ENCODE data around the gene BEST4. TPM values are rescaled to one million over a fixed set of nuclear protein-coding genes. Genes with fewer than 3 reads are reported as not detected.
A peak's percentile ranks its signal among the peaks of the same experiment; 100 is the strongest.
"Not testable (repeated sequence)": the region's sequence is repeated elsewhere in the genome, so short reads cannot be mapped to it uniquely, and the experiment has no call there.

BEST4 gene
- total RNA-seq, 2 experiments from 2014 or later, result 1.3 to 1.6 TPM

- no peak for ATAC-seq (ENCODE audit: low read depth)
- H3K4me3 Mint-ChIP-seq, result no peak overlapping the region
Measured at GRCh38 chr1:44805311-44806024, 17.5 kb upstream of the BEST4 start.

DNA sequence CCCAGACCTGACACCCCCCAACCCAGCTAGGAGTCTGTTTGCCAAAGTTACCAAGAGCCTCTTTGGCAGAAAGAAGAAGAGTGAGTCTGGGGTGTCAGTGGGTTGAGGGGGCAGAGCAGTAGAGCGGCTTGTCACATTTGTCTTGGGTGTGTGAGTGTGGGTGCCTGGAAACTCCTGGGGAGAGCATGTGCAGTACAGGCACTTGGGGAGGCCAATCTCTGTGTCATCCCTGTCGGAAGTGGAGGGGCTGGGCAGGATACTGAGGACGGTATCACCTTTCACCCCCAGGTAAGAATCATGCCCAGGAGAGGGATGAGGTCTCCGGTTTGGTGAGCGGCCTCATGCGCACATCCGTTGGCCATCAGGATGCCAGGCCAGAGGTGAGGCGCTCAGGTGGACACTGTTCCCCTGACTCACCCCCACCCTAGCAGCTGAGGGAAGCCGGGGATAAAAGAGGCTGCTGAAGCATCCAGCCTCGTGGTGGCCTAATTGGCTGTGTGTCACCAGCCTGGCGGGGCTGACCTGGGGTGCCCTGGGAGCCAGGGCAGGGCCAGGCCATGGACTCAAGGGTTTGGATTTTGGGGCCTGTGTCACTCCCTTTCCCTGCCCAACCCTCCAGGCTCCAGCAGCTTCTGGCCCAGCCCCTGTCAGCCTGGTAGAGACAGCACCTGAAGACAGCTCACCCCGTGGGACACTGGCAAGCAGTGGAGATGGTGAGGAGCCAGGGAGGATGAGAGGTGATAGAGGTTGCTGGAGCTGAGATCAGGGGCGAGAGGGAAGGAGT, 15.5 kb upstream of the BEST4 start:
- peak; percentile 32 for DNase-seq

More at GRCh38 chr1:44805311-44806024, 17.5 kb upstream of the BEST4 start:
- Mint-ChIP-seq H3K27ac (peak overlapping the region; percentile 75), H3K27me3 (no peaks in the 10 kb centered on the region), H3K4me1 (peaks cover 51% of the 10 kb centered on the region), H3K9me3 (no peaks in the 10 kb centered on the region), H3K36me3 (peaks cover 26% of the 10 kb centered on the region)
- DNase-seq, result peak; percentile 32
- POLR2A ChIA-PET, result interaction anchor here (2.7 to 11.3 kb wide), 4 partner anchors 8 to 83 kb away, joined by 13 to 360 read pairs (median 108); partner anchors contain the start of gene RPS8

DNA sequence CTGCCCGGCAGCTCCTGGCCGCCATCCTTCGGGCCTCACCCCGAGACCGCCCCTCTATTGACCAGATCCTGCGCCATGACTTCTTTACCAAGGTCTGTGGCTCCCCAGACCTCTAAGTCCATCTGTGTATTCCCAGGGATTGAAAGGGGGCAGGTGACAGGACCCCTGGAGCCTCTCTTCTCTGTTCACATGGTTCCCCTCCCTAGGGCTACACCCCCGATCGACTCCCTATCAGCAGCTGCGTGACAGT, 15.0 kb upstream of the BEST4 start:
- Mint-ChIP-seq H3K36me3 (peaks cover 26% of the 10 kb centered on the region), H3K4me1 (peaks cover 40% of the 10 kb centered on the region), H3K9me3 (no peaks in the 10 kb centered on the region), H3K4me3 (peak overlapping the region; percentile 92), H3K27ac (peak overlapping the region; percentile 70), H3K27me3 (no peaks in the 10 kb centered on the region)
- POLR2A ChIA-PET, result interaction anchor here (1.1 to 10.1 kb wide), 4 partner anchors 11 to 81 kb away, joined by 6 to 360 read pairs (median 42); no protein-coding TSS in a partner anchor
- ATAC-seq (ENCODE audit: low read depth) (no peak), DNase-seq (peak; percentile 34)

More for the DNA sequence above, 15.5 kb upstream of the BEST4 start:
- Mint-ChIP-seq H3K4me3 (peak overlapping the region; percentile 92), H3K27me3 (no peaks in the 10 kb centered on the region), H3K9me3 (no peaks in the 10 kb centered on the region), H3K36me3 (peaks cover 26% of the 10 kb centered on the region), H3K4me1 (peaks cover 41% of the 10 kb centered on the region), H3K27ac (peak overlapping the region; percentile 70)
- ATAC-seq (ENCODE audit: low read depth), result no peak
- POLR2A ChIA-PET, result interaction anchor here (2.7 to 10.1 kb wide), 2 partner anchors 10 to 17 kb away, joined by 13 to 360 read pairs; no protein-coding TSS in a partner anchor

- Mint-ChIP-seq H3K36me3 (peaks cover 26% of the 10 kb centered on the region), H3K27ac (peak overlapping the region; percentile 97), H3K9me3 (no peaks in the 10 kb centered on the region), H3K4me3 (peak overlapping the region; percentile 92), H3K4me1 (peaks cover 36% of the 10 kb centered on the region), H3K27me3 (no peaks in the 10 kb centered on the region)
- POLR2A ChIA-PET, result interaction anchor here (1.0 to 10.1 kb wide), 4 partner anchors 11 to 81 kb away, joined by 3 to 360 read pairs (median 38); no protein-coding TSS in a partner anchor
- ATAC-seq (ENCODE audit: low read depth) (no peak), DNase-seq (peak; percentile 34)
Measured at GRCh38 chr1:44802306-44803061, 14.5 kb upstream of the BEST4 start.

DNA sequence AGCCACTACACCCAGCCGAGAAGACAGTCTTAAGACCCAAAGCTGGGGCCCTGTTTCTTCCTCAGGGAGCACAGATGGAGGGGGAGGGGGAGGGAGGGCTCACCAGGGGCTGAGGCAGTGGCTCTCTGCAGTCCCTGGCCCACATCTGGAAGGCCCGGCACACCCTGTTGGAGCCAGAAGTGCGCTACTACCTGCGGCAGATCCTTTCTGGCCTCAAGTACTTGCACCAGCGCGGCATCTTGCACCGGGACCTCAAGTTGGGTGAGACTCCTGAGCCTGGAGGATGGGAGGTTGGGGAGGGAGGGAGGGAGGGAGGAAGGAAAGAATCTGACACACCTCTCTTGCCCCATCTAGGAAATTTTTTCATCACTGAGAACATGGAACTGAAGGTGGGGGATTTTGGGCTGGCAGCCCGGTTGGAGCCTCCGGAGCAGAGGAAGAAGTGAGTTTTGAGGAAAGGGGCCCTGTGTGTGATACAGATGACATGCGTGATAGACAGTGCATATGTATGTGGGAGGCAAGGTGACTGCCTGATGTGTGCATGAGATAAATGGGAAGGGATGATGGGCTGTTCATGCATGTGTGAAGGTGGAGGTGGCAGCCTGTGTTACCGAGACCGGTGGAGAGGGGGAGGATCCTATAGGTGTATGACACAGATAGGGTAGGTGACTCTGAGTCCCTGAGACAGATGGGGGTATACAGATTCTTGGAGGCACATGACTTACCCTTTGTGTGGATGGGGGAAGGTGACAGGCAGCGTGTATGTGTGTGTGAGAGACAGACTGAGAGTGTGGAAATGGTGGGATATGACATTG, 13.7 kb upstream of the BEST4 start:
- peaks cover 22% of the 10 kb centered on the region for H3K36me3 Mint-ChIP-seq
- peak overlapping the region; percentile 97 for H3K27ac Mint-ChIP-seq
- peak; percentile 42 for DNase-seq
- no peak for ATAC-seq (ENCODE audit: low read depth)
- peak overlapping the region; percentile 92 for H3K4me3 Mint-ChIP-seq
- no peaks in the 10 kb centered on the region for H3K27me3 Mint-ChIP-seq
- H3K9me3 Mint-ChIP-seq, result no peaks in the 10 kb centered on the region
- POLR2A ChIA-PET, result interaction anchor here (0.7 to 10.1 kb wide), 12 partner anchors 10 to 720 kb away, joined by 3 to 360 read pairs (median 20); partner anchors contain the start of genes ARMH1, BTBD19, HECTD3 and PRDX1
- peaks cover 28% of the 10 kb centered on the region for H3K4me1 Mint-ChIP-seq

DNA sequence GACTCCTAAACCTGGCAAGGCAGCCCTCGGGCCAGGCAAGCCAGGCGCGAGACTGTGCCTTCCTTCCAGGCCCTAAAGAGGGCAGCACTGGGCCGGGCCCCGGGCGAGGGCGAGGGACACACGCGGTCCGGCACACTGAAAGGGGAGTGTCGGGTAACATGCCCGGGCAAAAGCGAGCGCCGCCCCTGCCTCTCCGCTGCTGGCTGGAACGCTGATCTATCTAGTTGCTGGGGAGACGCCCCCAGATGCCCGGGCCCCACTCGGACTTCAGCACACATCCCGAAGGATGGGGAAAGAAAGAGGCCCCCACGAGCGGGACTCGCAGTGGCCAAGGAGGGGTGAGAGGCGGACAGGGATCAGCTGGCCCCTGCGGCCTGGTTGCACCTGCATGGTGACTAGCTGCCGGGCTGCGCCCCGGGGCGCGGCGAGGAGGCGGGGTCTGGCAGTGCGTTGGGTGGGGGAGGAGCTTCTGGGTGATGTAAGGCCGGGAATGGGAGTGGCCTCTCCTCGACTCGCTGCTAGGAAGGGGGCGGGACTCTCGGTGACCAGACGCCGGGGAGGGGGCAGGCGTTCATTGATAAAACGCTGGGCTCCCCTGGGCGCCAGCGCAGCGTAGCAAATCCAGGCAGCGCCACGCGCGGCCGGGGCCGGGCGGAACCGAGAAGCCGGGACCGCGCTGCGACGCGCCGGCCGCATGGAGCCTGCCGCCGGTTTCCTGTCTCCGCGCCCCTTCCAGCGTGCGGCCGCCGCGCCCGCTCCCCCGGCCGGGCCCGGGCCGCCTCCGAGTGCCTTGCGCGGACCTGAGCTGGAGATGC, 12.0 kb upstream of the BEST4 start, which contains the start of gene PLK3:
TSS of gene PLK3 (plus strand) at position 608 of the 815 bp plus-strand sequence. CDS start at position 695, 87 bp downstream.
- peak; percentile 77 for ATAC-seq (ENCODE audit: low read depth)
- peaks cover 19% of the 10 kb centered on the region for H3K36me3 Mint-ChIP-seq
- POLR2A ChIA-PET, result interaction anchor here (0.7 to 10.1 kb wide), 22 partner anchors 9 to 693 kb away, joined by 3 to 360 read pairs (median 6); partner anchors contain the start of genes BEST4, BTBD19, EIF2B3 and HECTD3

DNA sequence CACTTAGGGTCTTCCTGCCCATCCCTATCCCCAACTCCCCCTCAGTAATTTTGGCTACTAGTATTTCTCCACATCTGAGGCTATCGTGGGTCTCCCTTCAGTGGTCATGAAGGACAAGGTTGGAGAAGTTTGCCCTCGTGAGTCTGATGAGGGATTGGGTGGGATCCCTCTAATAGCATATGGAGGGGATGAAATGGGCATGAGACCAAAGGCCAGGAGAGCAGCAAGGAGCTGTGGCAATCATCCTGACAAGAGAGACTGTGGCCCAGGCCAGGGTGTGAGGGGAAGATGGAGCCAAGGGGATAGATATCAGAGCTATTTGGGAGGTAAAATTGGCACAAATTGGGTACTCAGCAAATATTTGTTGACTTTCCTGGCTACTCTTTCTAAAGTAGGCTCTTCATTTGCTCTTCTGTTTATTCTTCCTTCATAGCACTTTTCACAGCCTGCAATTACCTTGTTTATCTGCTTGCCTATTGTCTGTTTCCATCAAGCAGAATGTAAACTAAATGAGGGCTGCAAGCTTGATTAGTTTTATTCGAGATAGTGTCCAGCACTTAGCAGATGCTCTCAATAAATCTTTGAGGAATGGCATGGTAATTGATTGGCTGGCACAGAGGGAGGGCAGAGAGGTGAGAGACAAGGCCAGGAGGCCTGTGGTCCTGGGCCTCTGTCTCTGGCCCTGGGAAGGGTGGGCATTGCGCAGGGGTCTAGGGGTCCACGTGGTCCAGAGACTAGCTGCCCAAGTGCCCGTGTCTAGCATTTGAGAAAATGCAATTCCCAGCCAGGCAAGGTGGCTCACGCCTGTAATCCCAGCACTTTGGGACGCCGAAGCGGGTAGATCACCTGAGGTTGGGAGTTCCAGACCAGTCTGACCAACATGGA, 10.8 kb upstream of the BEST4 start:
- Mint-ChIP-seq H3K9me3 (no peaks in the 10 kb centered on the region), H3K4me3 (no peak overlapping the region), H3K27me3 (no peaks in the 10 kb centered on the region), H3K4me1 (peaks cover 24% of the 10 kb centered on the region), H3K36me3 (peaks cover 16% of the 10 kb centered on the region), H3K27ac (peak overlapping the region; percentile 92)
- ATAC-seq (ENCODE audit: low read depth), result no peak
- POLR2A ChIA-PET, result interaction anchor here (0.7 to 10.1 kb wide), 9 partner anchors 8 to 188 kb away, joined by 5 to 360 read pairs (median 10); partner anchors contain the start of genes BTBD19, EIF2B3 and RPS8
- DNase-seq, result peak; percentile 28

More for the DNA sequence above, 12.0 kb upstream of the BEST4 start, which contains the start of gene PLK3:
- Mint-ChIP-seq H3K27ac (peak within 1 kb of the TSS; percentile 97), H3K4me1 (peaks cover 24% of the 10 kb centered on the region), H3K4me3 (peak within 1 kb of the TSS; percentile 92), H3K27me3 (no peaks in the 10 kb centered on the region), H3K9me3 (no peaks in the 10 kb centered on the region)
- peak; percentile 96 for DNase-seq

DNA sequence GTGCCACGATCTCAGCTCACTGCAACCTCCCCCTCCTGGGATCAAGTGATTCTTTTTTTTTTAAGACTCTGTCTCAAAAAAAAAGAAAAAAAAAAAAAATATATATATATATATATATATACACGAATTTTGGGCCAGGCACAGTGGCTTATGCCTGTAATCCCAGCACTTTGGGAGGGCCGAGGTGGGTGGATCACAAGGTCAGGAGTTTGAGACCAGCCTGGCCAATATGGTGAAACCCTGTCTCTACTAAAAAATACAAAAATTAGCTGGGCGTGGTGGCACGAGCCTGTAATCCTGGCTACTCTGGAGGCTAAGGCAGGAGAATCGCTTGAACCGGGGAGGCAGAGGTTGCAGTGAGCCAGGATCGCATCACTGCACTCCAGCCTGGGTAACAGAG, 9.9 kb upstream of the BEST4 start:
- H3K9me3 Mint-ChIP-seq; H3K27ac Mint-ChIP-seq; H3K4me3 Mint-ChIP-seq; H3K27me3 Mint-ChIP-seq; ATAC-seq (ENCODE audit: low read depth): not testable (repeated sequence)
- DNase-seq, result peak; percentile 21
- Mint-ChIP-seq H3K4me1 (peaks cover 19% of the 10 kb centered on the region), H3K36me3 (peaks cover 11% of the 10 kb centered on the region)
- POLR2A ChIA-PET, result interaction anchor here (1.3 to 10.1 kb wide), 5 partner anchors 11 to 76 kb away, joined by 9 to 360 read pairs (median 10); partner anchors contain the start of genes BTBD19 and RNU5D-1

- H3K27ac Mint-ChIP-seq, result no peak overlapping the region
- H3K9me3 Mint-ChIP-seq, result no peaks in the 10 kb centered on the region
- peak; percentile 24 for DNase-seq
Measured at GRCh38 chr1:44792736-44793502, 4.9 kb upstream of the BEST4 start.

More at GRCh38 chr1:44792736-44793502, 4.9 kb upstream of the BEST4 start:
- ATAC-seq (ENCODE audit: low read depth), result no peak
- H3K4me3 Mint-ChIP-seq, result no peak overlapping the region
- no peaks in the 10 kb centered on the region for H3K27me3 Mint-ChIP-seq
- no peaks in the 10 kb centered on the region for H3K36me3 Mint-ChIP-seq
- POLR2A ChIA-PET, result interaction anchor here (0.8 to 3.4 kb wide), 7 partner anchors 10 to 71 kb away, joined by 3 to 24 read pairs (median 14); partner anchors contain the start of genes RNU5D-1 and RPS8
- no peaks in the 10 kb centered on the region for H3K4me1 Mint-ChIP-seq

Measured in activated naive CD8-positive, alpha-beta T cell treated with anti-CD3 and anti-CD28 coated beads, Interleukin-2, amount 10 ng/mL, durations not matched to agents 7 days and 5 days (primary cell).